IMR-90 (cell line): ENCODE data around the gene RMND5B. TPM values are rescaled to one million over a fixed set of nuclear protein-coding genes. Genes with fewer than 3 reads are reported as not detected.

Source experiments
- ATAC-seq: fragments of 200-7000 bp; cut with Tn5 transposase; 2 replicates; pipeline ENCODE4 v1.9.1; 2020; ENCODE audit warnings: low read depth, mild to moderate bottlenecking, moderate library complexity
- BruUV-seq: library from RNA; stranded (reverse); fragments of 400-500 nt; replicated peaks from 2 replicates; lab custom pipeline; 2021; lab: Mats Ljungman, UMichigan
- CTCF ChIA-PET: fragments of 300-600 bp; formaldehyde crosslinking; extraction: SDS; loops from one replicate; lab custom pipeline; 2021; ENCODE audit warnings: antibody characterized with exemption; lab: Yijun Ruan, JAX
- POLR2A ChIA-PET: fragments of 300-600 bp; sonication (Branson Sonifier 250); formaldehyde crosslinking; loops from one replicate; lab custom pipeline; 2022; ENCODE audit warnings: antibody characterized with exemption; ENCODE audit not compliant: unreplicated experiment; lab: Charles Lee
- DNase-seq: peaks from one replicate; pipeline ENCODE4 v3.0.0; 2013
- H2AFZ ChIP-seq: replicated peaks from 2 replicates; pipeline ENCODE3; 2013; ENCODE audit warnings: low read length, mild to moderate bottlenecking; ENCODE audit not compliant: poor library complexity
- H2AK5ac ChIP-seq: 2 replicates; pipeline ENCODE4 v1.6.1; 2013; ENCODE audit warnings: low read depth, low read length, inconsistent platforms
- H2AK9ac ChIP-seq: replicated peaks from 2 replicates; pipeline ENCODE3; 2013; ENCODE audit warnings: mild to moderate bottlenecking, low read depth, low read length, moderate library complexity; ENCODE audit not compliant: poor library complexity
- H2BK120ac ChIP-seq: 2 replicates; pipeline ENCODE4 v1.6.1; 2013; ENCODE audit warnings: low read depth, low read length, inconsistent platforms
- H2BK15ac ChIP-seq: 3 replicates; pipeline ENCODE4 v1.6.1; 2013; ENCODE audit warnings: low read depth, low read length, inconsistent platforms
- H2BK20ac ChIP-seq: 2 replicates; pipeline ENCODE4 v1.6.1; 2013; ENCODE audit warnings: low read depth, mild to moderate bottlenecking, inconsistent platforms, low read length, moderate library complexity
- H2BK5ac ChIP-seq: 2 replicates; pipeline ENCODE4 v1.6.1; 2013; ENCODE audit warnings: mild to moderate bottlenecking, low read depth, low read length, inconsistent platforms; ENCODE audit not compliant: poor library complexity, severe bottlenecking
- H3K14ac ChIP-seq: replicated peaks from 2 replicates; pipeline ENCODE4 v1.6.1; 2013; ENCODE audit warnings: low read depth, low read length, inconsistent platforms
- H3K18ac ChIP-seq: 2 replicates; pipeline ENCODE4 v1.6.1; 2013; ENCODE audit warnings: low read depth, low read length, control low read depth
- H3K23ac ChIP-seq: 2 replicates; pipeline ENCODE4 v1.6.1; 2013; ENCODE audit warnings: low read depth, low read length, inconsistent platforms
- H3K27ac ChIP-seq: 2 replicates; pipeline ENCODE4 v1.5.1; 2013; ENCODE audit warnings: mild to moderate bottlenecking, control low read depth, low read length; ENCODE audit not compliant: insufficient read depth
- H3K27me3 ChIP-seq: 2 replicates; pipeline ENCODE4 v1.6.1; 2013; ENCODE audit warnings: low read length; ENCODE audit not compliant: control insufficient read depth, insufficient read depth
- H3K36me3 ChIP-seq: 2 replicates; pipeline ENCODE4 v1.6.1; 2013; ENCODE audit warnings: low read length, mixed read lengths; ENCODE audit not compliant: control insufficient read depth, insufficient read depth
- H3K4ac ChIP-seq: 2 replicates; pipeline ENCODE4 v1.6.1; 2013; ENCODE audit warnings: low read depth, low read length, inconsistent platforms
- H3K4me1 ChIP-seq: 2 replicates; pipeline ENCODE4 v1.6.1; 2013; ENCODE audit warnings: low read length, mixed read lengths; ENCODE audit not compliant: control insufficient read depth, insufficient read depth
- H3K4me2 ChIP-seq: 2 replicates; pipeline ENCODE4 v1.6.1; 2013; ENCODE audit warnings: low read depth, mild to moderate bottlenecking, control low read depth, low read length, moderate library complexity
- H3K4me3 ChIP-seq: 2 replicates; pipeline ENCODE4 v1.5.1; 2013; ENCODE audit warnings: low read depth, mild to moderate bottlenecking, control low read depth, low read length, moderate library complexity; ENCODE audit not compliant: insufficient read depth
- H3K56ac ChIP-seq: 2 replicates; pipeline ENCODE4 v1.6.1; 2013; ENCODE audit warnings: low read length, inconsistent platforms; ENCODE audit not compliant: insufficient read depth; ENCODE audit errors: extremely low read depth
- H3K79me1 ChIP-seq, 2 experiments: 2 replicates each; pipeline ENCODE4 v1.6.1; 2013; ENCODE audit warnings: low read length in 2 of 2, inconsistent platforms in 1 of 2, low read depth in 1 of 2
- H3K9ac ChIP-seq: 2 replicates; pipeline ENCODE4 v1.6.1; 2013; ENCODE audit warnings: low read depth, low read length, control low read depth
- H3K9me1 ChIP-seq: 2 replicates; pipeline ENCODE4 v1.6.1; 2013; ENCODE audit warnings: low read length, inconsistent platforms; ENCODE audit not compliant: insufficient read depth
- H3K9me3 ChIP-seq: 2 replicates; pipeline ENCODE4 v1.6.1; 2013; ENCODE audit warnings: low read length; ENCODE audit not compliant: control insufficient read depth, insufficient read depth
- H4K20me1 ChIP-seq: 2 replicates; pipeline ENCODE4 v1.6.1; 2013; ENCODE audit warnings: low read length, inconsistent platforms; ENCODE audit not compliant: insufficient read depth
- H4K5ac ChIP-seq: 2 replicates; pipeline ENCODE4 v1.6.1; 2013; ENCODE audit warnings: mild to moderate bottlenecking, low read depth, low read length, control low read depth
- H4K8ac ChIP-seq, 2 experiments: 2 replicates each; pipeline ENCODE4 v1.6.1; 2013; ENCODE audit warnings: low read depth in 2 of 2, low read length in 2 of 2, control low read depth in 1 of 2, inconsistent platforms in 1 of 2
- H4K91ac ChIP-seq: 2 replicates; pipeline ENCODE4 v1.6.1; 2013; ENCODE audit warnings: low read depth, low read length, inconsistent platforms; ENCODE audit not compliant: insufficient read depth
- CEBPB ChIP-seq: IDR thresholded peaks from 2 replicates; pipeline ENCODE4 v1.6.1; 2012; ENCODE audit warnings: low read depth, low read length, improper control_type of control experiment
- MAZ ChIP-seq: IDR thresholded peaks from 2 replicates; pipeline ENCODE4 v1.6.1; 2012; ENCODE audit warnings: low read depth, mild to moderate bottlenecking, low read length, improper control_type of control experiment, moderate library complexity, borderline replicate concordance
- MXI1 ChIP-seq: IDR thresholded peaks from 2 replicates; pipeline ENCODE4 v1.6.1; 2012; ENCODE audit warnings: low read depth, mild to moderate bottlenecking, low read length, moderate library complexity, borderline replicate concordance
- POLR2A ChIP-seq: IDR thresholded peaks from 2 replicates; pipeline ENCODE4 v1.6.1; 2012; ENCODE audit warnings: mild to moderate bottlenecking, low read depth, low read length
- WGBS, 2 experiments: methylation state at CpG; one replicate each; pipeline versions ENCODE4 v1.1.5 to v1.1.7; 2013; ENCODE audit warnings: missing lambda C conversion rate in 2 of 2; ENCODE audit not compliant: insufficient read length in 1 of 2; ENCODE audit errors: extremely low coverage in 2 of 2; 5-methylcytosine and 5-hydroxymethylcytosine counted together
- dilution Hi-C: fragments of 300-500 bp; cut with HindIII; formaldehyde crosslinking; loops from one replicate; pipeline ENCODE4 v1.14.3; 2018; ENCODE audit warnings: low sequenced_read_pairs; ENCODE audit not compliant: unreplicated experiment
- in situ Hi-C: fragments of 300-500 bp; cut with MboI; formaldehyde crosslinking; loops from 3 replicates; pipeline ENCODE4 v1.14.3; 2019; ENCODE audit warnings: low sequenced_read_pairs, inconsistent platforms, mixed read lengths
- intact Hi-C: fragments of 100-400 bp; cut with micrococcal nuclease; formaldehyde crosslinking; loops from 2 replicates; pipeline ENCODE4 v1.10.0; 2022
- polyA plus RNA-seq, 3 experiments: library from polyadenylated mRNA; depleted of rRNA; stranded (reverse); fragments of >200 nt; gene quantifications; 2 replicates each; pipeline ENCODE4 v1.2.3, GENCODE V29; 2012; ENCODE audit warnings: low replicate concordance in 1 of 3
- total RNA-seq: library from RNA; depleted of rRNA; stranded (reverse); fragments of >200 nt; gene quantifications from 2 replicates; pipeline ENCODE4 v1.2.3, GENCODE V29; 2012

Gene RMND5B
- total and polyA plus RNA-seq, 2 of the 4 experiments (the other 2 are of a cell fraction): 14.0 to 19.5 TPM

- in situ Hi-C loops: loop anchor here (10.0 to 25.0 kb wide), 2 partner anchors 218 to 550 kb away; partner anchors contain the start of gene B4GALT7
- Histone ChIP-seq H4K5ac (no peak overlapping the region), H3K79me1 (peaks cover 17 to 28% of the 10 kb centered on the region in 2 experiments), H3K23ac (no peak overlapping the region), H3K14ac (no peak overlapping the region), H3K4ac (no peak overlapping the region), H4K91ac (no peak overlapping the region), H2AK9ac (no peak overlapping the region), H3K18ac (no peak overlapping the region), H3K27me3 (peaks cover 5% of the 10 kb centered on the region), H3K27ac (no peak overlapping the region), H2AFZ (peak overlapping the region; percentile 86), H3K4me1 (peaks cover 7% of the 10 kb centered on the region), H4K8ac (peak overlapping the region in 1 of 2 experiments; percentile 10; a peak in 1 of 4 replicates), H3K36me3 (peaks cover 9% of the 10 kb centered on the region), H3K56ac (no peak overlapping the region), H3K9me3 (no peaks in the 10 kb centered on the region), H2BK5ac (no peak overlapping the region), H3K4me3 (no peak overlapping the region), H2BK20ac (no peak overlapping the region), H3K9ac (no peak overlapping the region), H3K9me1 (peaks cover 7% of the 10 kb centered on the region; the same call in 1 of the 2 replicates), H2AK5ac (no peak overlapping the region), H2BK15ac (no peak overlapping the region), H2BK120ac (no peak overlapping the region), H3K4me2 (no peak overlapping the region), H4K20me1 (no peaks in the 10 kb centered on the region; the same call in 1 of the 2 replicates)
- no TSS peak for BruUV-seq
- WGBS, 2 experiments: 88% methylated on average over 3 of the region's 8 CpGs; no CpG with 5 or more reads in 1 of the 2 experiments
- no peak for TF ChIP-seq MAZ
- TF ChIP-seq CEBPB: no peak
- TF ChIP-seq POLR2A: no peak
- TF ChIP-seq MXI1: no peak
- DNase-seq (peak; percentile 16), ATAC-seq (no peak)
- dilution Hi-C loops: no loop called here
- ChIA-PET CTCF (no interaction called here), POLR2A (interaction anchor here (0.6 kb wide), 1 partner anchor 1179 kb away, joined by 16 read pairs; no protein-coding TSS in a partner anchor)
- intact Hi-C loops: no loop called here
Observed at GRCh38 chr5:178155065-178155464, 24.3 kb downstream of the RMND5B start.
